Fibroblast of villous mesenchyme (primary cell): Measurements from ENCODE around the gene ZNF548. TPM values are rescaled to one million over a fixed set of nuclear protein-coding genes. Genes with fewer than 3 reads are reported as not detected.
A peak's percentile ranks its signal among the peaks of the same experiment; 100 is the strongest.
"Not testable (repeated sequence)": the region's sequence is repeated elsewhere in the genome, so short reads cannot be mapped to it uniquely, and the experiment has no call there.

Source experiments
- DNase-seq: peaks from one replicate; pipeline ENCODE4 v3.0.0-alpha.2; 2010; ENCODE audit warnings: low read depth
- H3K4me3 ChIP-seq: 2 replicates; pipeline ENCODE4 v1.5.1; 2011; ENCODE audit warnings: low read depth, mild to moderate bottlenecking, low read length
- CTCF ChIP-seq: IDR thresholded peaks from 2 replicates; pipeline ENCODE4 v1.5.1; 2012; ENCODE audit warnings: low read depth, mild to moderate bottlenecking, low read length; ENCODE audit not compliant: insufficient read depth
- total RNA-seq: library from RNA; depleted of rRNA; stranded (reverse); fragments of >200 nt; gene quantifications from 2 replicates; pipeline ENCODE4 v1.2.3, GENCODE V29; 2012

Gene ZNF548
- total RNA-seq, 1 donor, result 19.0 TPM

- DNase-seq, result no peak
- TF ChIP-seq CTCF, result no peak
Observed at GRCh38 chr19:57374179-57374578, 15.5 kb upstream of the ZNF548 start.

GRCh38 chr19:57374647-57375046, 15.0 kb upstream of the ZNF548 start:
- H3K4me3 ChIP-seq, DNase-seq: not testable (repeated sequence)

More at GRCh38 chr19:57374179-57374578, 15.5 kb upstream of the ZNF548 start:
- no peak overlapping the region for H3K4me3 ChIP-seq

GRCh38 chr19:57376151-57376550, 13.5 kb upstream of the ZNF548 start:
- H3K4me3 ChIP-seq, result no peak overlapping the region
- DNase-seq, result no peak
- TF ChIP-seq CTCF, result no peak

- TF ChIP-seq CTCF, result no peak
- no peak for DNase-seq
- no peak overlapping the region for H3K4me3 ChIP-seq
Observed at GRCh38 chr19:57377498-57378146, 12.0 kb upstream of the ZNF548 start.

GRCh38 chr19:57380923-57381322, 8.7 kb upstream of the ZNF548 start:
- no peak for DNase-seq
- no peak for TF ChIP-seq CTCF
- no peak overlapping the region for H3K4me3 ChIP-seq

- no peak for TF ChIP-seq CTCF
- peak; percentile 39 for DNase-seq
Observed at GRCh38 chr19:57382806-57383488, 6.7 kb upstream of the ZNF548 start.

GRCh38 chr19:57389194-57389729, 392 bp upstream of the ZNF548 start:
- no peak for TF ChIP-seq CTCF
- no peak for DNase-seq
- peak overlapping the region; percentile 97 for H3K4me3 ChIP-seq

More at GRCh38 chr19:57382806-57383488, 6.7 kb upstream of the ZNF548 start:
- no peak overlapping the region for H3K4me3 ChIP-seq
